NCI-H1436 treated with DMSO at 0.1 percent for 48 hours (cell line): ENCODE data around the gene SNAI3.
"Not testable (repeated sequence)": the region's sequence is repeated elsewhere in the genome, so short reads cannot be mapped to it uniquely, and the experiment has no call there.

Experiments used
- DNase-seq: peaks from one replicate; lab custom pipeline; 2025; lab: John Stamatoyannopoulos, UW

SNAI3 gene

DNA sequence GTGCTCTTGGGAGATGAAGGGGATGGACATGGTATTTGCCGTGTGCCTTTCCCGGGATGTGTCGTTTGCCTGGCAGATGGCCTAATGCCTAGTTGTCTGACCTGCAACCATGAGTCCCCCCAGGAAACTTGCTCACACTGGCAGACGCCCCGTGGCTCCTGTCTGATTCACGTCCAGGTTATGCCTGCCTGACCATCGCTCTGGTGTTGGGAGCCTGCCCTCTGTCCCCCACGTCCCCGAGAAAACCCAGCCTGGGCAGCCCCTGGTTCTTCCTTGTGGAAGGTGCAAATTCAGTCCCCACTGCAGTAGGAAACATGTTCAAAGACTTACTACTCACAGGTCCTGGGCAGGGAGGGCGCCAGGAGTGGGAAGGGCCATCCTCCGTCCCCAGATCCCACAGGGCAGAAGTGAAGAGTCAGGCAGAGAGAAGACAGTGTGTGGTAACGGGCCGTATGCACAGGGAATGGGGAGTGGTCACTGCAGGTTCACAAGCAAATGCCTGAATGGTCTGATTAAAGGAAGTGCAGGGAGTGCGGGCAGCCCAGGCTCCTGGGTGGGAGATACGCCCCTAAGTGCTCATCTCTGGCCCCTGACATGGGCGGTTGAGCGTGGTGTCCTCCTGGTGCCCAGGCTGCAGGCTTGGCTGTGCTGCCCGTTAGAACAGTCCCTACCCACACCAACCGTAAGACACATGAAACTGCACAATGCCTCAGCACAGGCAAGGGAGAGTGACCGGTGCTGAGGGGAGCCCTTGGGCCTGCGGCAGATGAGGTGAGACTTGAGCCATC lies 4.2 kb upstream of the SNAI3 start:
- DNase-seq = no peak

DNA sequence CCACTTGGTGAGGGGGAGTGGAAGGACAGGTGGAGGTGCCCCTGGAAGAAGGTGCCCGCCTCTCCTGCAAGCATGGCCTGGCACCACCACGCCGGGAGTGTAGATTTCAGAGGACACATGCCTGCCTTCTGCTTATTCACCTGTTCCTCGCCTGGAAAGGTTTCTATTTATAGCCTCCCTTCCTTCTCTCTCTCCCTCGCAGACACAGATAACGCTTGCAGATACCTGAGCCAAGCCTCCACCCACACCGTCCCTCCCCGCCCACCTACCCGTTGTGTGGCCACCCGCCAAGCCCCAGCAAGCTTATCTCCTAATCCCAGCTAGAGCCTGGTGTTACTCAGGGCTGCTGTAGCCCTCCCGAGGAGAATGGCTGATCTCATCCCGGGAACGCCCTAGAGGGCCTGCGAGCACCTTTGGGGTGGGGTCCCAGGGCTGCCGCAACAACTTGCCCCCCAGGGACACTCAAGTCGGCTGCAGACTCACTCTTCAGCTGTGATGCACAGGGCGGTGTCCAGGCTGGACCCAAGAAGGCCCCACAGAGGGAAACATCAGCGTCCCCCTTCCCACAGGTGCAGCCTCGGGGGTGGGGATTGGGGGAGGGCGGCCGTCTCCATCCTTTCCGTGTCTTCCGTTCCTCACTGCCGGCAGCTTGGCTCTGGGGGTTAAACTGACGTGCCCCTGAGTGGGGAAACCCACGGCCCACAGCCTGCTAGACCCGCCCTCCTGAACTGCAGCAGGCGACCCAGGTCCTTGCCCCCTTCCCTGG lies 1.9 kb upstream of the SNAI3 start:
- DNase-seq = peak; percentile 18

DNA sequence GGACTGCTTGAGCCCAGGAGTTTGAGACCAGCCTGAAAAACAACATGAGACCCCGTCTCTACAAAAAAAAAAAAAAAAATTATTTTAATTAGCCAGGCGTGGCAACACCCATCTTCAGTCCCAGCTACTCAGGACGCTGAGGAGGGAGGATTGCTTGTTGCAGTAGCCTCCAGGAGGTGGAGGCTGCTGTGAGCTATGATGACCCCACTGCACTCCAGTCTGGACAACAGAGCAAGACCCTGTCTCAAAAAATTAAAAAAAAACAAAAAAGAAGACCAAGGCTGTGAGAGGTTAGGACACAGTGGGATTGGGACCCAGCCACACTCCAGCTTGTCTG lies 1.3 kb upstream of the SNAI3 start:
- DNase-seq = no peak

DNA sequence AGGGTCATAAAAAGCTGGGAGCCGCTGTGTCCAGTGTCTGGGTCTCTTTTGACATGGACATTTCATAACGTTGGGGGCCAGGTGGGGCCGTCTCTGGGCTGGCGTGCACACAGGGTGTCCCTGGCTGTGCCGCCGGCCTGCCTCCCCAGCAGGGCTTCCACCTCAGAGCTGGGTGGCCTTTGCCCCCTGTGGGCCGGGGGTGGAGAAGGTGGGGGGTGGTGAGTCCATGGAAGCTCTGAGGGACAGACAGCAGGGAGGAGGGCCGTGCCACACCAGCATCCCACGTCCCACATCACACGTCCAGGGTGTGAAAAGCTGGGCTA lies 908 bp upstream of the SNAI3 start:
- DNase-seq = no peak

DNA sequence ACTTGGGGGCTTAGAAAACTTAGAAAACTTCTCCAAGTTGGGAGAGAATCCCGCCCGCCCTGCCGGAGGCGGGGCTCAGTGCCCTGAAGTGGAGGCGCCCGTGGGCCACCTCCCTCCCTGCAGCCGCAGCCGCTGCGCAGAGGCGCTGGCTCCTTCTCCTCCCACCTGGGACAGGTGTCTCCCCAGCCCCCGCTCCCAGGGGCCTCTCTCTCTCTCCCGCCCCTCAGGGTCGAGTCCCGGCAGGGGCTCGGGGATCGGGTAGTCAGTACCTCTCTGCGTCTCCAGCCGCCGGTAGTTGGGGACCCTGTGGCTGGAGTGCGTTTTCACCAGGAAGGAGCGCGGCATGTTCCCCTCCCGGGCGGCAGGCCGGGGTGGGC lies 257 bp downstream of the SNAI3 start:
- DNase-seq = no peak

DNA sequence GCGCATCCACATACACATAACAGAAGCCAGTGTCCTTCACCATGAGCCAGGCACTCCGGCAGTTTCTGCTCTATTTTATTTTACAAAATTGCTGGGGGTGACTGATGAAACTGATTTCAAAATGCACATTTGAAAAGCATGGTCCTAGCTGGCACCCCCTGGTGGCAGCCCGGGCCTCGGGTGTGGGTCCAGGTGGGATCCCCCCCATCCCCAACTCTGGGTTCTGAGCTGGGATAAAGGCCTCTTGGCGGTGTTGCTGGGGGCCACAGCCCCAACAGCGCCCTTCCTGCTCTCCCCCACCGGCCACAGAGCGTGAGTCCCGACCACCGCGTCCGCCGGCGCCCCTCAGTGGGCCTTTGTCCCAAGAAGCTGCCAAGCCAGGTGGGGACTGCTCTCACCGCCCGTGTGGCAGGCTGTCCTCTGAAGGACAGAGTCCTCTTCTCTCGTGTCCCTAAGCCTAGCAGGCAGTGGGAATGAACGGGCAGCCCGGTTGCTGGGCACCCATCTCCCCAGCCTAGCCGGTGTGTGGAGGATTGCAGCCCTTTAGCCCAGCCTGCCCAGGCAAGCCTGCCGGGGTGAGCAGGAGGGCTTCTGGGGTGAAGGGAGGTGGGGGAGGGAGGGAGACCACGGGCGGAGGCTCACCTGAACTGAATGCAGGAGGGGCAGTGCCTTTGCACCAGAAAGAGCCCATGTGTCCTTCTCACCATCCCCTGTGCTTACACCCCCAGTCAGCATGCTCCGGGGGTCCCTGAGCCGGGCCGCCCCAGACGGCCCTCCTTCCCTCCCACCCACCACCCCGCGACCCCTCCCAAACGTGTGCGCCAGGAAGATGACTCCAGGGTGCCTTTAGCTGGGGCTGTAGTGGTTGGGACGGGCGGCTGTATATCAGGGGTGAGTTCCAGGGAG lies 898 bp downstream of the SNAI3 start:
- no peak for DNase-seq

DNA sequence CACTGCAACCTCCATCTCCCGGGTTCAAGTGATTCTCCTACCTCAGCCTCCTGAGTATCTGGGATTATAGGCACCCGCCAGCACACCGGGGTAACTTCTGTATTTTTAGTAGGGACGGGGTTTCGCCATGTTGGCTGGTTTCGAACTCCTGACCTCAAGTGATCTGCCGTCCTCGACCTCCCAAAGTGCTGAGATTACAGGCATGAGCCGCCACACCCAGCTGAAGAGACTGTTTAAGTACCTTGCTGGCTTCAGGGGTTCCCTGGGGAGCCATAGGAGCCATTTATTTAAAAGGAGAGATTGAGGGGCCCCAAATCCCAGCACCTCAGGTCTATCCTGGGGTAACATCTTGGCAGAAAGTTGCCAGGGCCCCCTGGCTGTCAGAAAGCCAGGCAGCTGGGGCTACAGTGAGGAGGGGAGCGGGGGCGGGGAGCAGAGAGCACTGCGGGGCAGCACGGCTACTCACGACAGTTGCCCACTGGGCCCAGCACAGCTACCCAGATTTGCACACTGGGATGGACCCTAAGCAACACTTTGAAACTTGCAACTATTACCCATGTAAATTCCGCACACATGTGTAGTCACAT lies 1.6 kb downstream of the SNAI3 start:
- DNase-seq = no peak

DNA sequence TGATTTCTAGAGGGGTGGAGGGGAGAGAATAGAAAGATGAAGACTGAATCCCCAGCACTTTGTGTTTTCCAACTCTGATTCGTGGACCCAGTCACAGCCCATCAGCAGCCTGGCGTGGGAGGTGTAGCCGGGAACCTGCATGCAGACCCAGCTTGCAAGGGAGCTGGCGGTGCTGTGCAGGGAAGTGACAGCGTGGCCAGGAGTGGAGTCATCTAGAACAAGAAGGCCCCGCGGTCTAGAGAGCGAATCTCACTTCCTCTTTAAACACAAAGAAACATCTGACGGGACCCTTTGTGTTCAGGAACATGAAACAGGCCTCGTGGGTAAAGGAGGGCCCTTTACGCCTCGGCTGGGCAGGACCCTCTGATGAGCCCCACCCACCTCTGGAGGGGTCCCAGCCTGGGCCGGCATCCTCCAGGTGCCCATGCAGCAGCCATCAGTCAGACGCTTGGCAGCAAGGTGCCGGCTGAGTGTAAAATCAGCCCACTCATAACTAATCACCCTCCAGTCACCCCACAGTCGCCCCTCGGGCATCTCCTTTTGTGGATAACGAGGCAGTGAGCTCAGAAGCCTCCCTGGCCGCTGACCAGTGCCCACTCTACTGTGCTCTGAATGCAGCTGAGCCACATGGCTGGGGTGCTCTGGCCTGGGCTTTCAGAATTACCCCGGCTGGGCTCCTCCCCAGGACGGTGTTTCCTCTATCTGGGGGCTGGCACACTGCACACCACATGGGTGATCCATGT lies 4.4 kb downstream of the SNAI3 start:
- DNase-seq = no peak

DNA sequence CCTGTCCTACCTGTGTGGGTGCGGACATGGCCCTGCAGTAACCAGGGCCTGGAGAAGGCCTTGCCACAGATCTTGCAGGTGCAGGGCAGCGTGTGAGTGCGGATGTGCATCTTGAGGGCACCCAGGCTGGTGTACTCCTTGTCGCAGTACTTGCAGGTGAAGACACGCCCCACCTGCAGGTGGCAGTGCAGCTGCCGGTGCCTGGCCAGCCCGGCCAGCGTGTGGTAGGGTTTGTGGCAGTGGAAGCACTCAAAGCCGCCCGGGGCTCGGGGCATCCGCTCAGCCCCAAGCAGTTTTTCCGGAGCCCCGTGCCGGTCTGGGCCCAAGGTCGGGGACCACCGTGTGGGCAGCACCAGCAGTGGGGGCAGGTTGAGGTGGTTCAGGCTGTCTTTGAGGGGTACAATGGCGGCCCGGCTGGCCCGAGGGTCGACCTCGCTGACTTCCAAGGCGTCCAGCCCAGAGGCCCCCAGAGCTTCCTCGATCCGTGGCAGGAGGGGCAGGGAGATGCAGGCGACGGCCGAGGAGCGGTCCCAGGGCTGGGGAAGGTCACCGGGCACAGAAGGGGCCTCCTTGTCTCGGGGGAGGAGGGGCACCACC lies 5.1 kb downstream of the SNAI3 start:
- no peak for DNase-seq

DNA sequence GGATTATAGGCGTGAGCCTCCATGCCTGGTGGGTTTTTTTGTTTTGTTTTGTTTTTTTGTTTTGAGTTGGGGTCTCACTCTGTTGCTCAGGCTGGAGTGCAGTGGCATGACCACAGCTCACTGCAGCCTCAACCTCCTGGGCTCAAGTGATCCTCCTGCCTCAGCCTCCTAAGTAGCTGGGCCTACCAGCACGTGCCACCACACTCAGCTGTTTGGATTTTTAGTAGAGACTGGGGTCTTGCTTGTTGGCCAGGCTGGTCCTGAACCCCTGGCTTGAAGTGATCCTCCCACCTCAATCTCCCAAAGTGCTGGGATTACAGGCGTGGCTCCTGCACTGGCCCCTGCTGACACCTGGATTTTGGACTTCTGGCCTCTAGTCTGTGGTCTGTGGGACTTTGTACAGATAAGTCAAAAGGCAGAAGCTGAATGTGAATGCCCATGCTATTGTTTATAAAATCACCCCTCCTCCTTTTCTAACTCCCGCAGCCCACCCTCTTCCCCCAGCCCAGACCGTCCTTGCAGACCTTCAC lies 5.7 kb downstream of the SNAI3 start:
- no peak for DNase-seq

DNA sequence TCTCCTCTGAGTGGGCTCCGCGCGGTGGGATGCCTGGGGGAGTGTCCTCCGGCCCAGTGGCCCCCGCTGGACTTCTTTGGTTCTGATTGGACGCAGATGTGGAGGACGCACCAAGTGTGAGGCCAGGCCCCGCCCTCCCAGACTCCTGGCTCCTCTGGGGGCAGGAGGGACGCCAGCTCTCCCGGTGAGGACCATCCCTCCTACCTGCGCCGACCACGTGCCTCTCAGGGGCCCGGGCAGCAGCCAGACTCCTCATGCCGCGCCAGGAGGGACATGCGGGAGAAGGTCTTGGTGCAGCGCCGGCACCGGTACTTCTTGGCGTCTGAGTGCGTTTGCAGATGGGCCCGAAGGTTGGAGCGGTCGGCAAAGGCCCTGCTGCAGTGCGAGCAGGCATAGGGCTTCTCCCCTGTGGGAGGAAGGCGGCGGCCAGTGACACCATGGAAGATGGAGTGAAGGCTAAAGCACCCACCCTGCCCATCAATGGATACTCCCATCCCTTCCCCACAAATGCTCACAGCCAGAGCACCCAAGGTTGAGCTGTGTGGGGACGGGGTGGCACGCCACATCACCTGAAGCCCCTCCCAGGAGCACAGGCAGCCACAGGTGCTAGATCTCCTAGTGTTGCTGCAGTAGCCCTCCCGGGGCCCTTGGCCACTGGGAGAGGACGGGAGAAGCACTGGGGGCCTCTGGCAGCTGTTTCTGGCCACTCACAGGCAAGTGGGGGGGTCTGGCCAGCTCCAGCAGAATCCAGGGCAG lies 7.9 kb downstream of the SNAI3 start:
- no peak for DNase-seq

DNA sequence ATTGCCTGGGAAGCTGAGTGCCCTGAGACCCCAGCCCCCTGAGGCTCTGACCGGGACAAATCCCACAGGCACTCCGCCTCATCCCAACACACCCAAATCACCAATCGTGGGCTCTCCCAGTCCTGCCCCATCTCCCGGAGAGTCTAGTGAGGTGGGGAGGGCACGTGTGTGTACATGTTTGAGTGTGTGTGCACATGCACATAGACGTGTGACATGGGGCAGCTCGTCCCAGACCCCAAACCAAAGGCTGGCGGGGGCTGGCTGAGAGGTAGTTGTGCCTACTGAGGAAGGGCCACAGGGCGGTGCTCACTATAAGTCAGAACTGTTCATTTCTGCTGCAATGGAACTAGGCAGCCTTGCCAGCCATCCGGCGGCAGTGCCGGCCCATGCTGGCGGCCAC lies 8.6 kb downstream of the SNAI3 start:
- DNase-seq = no peak

DNA sequence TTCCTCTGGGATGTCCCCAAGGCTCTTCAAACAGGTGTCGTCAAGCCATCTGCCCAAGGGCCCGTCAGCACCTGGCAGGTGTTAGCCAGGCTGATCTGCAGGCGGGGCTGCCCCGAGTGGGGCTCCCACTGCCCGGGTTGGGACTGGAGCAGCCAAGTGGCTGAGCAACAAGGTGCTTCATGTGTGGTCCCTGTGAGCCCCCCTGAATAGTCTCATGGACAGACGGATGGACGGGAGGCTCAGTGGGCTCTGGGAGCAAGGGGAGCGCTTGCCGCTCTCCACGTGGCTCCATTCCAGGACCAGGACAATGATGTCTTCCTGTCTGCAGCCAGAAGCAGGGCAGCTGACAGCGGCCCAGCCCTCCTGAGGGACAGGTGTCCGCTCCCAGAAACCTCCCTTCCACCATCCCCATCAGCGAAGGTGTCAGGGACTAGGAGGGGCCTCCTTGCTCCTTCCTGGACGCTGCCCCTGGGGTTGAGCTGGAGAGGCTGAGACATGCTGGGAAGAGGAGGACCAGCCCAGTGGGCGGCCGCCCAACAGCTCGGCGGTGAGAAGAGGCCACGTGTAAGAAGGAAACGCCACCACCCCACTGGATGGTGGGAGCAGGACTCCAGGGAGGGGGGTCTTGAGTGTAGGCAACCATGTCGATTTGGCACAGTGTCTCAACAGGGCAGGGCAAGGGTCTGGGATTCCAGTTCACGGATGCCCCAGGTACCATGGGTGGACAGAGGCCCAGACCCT lies 9.6 kb downstream of the SNAI3 start:
- no peak for DNase-seq

DNA sequence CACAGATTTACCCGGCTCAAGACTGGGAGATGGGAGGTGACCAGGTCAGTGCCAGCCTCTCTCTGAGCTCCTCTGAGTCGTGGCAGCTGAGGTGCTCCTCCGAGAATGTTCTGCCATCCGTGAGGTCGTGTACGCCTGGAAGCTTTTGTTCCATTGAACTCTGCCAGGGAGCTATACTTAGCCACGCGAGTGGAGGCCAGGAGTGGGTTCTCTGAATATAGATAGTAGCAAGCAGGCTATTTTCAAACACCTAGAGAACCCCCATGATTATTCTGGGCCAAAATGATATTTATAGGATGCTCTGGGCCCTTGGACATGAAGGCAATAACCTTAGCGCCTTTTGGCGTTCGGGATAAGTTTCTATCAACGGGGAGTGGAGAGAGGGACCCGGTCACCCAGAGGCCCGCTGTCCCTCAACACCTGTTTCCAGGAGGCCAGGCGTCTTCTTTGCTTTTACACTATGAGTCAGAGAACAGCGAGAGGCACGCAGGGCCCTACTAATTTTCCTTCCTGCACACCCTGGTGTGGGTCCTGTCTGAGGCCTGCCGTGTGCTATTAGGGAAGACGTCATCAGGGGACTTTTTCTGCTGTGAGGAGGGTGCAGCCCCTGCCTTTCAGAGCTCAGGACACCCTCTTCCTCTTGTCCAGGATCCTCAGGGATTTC lies 12.5 kb downstream of the SNAI3 start:
- no peak for DNase-seq

DNA sequence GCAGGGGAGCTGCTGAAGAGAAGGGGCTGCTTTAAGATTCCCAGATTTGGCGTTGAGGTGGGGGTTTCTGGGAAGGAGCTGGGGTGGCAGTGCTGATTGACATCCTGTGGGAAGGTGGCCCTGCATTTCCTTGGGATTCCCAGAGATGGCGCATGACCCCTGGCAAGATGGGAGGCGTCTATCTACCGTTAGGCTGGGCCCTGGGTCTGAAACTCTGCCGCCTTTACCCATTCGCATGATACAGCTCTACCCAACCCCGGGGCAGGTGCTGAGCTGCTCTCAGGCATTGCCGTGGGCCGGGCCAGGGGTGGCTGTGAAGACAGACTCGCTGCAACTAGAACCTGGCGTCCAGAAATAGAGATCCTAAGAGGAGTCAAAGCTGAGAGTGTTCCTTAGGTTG lies 13.5 kb downstream of the SNAI3 start:
- DNase-seq = no peak

DNA sequence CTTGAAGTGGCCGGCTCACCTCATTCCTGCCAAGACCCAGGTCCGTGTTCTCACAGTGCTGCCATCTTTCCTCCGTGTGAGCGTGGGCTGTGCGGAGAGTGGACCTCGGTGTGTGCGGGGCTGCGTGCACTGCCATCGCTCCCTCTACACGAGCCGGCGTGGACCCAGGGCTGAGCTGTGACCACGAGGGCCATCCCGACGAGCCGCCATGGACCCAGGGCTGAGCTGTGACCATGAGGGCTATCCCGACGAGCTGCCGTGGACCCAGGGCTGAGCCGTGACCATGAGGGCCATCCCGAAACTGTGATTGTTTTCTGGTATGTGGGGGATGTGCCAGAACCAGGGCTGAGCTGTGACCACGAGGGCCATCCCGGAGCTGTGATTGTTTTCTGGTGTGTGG lies 14.5 kb downstream of the SNAI3 start:
- DNase-seq = no peak

DNA sequence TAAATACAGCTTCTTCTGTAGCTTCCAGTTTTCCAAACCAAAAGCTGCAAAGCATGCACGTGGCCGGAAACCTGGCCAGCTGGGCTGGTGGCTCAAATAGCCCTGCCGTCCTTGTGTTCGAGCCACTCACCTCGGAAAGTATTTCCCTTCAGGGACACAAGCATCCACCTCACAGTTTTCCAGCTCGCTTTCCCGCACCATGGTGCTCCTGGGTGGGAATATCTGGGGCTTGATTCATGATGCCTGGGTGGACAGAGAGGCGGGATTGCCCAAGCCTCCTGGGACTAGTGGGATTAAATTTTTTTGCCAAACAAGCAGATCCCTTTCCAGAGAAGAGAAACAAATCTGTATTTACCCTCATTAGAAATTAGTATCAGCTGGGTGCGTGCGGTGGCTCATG lies 16.3 kb downstream of the SNAI3 start:
- no peak for DNase-seq

DNA sequence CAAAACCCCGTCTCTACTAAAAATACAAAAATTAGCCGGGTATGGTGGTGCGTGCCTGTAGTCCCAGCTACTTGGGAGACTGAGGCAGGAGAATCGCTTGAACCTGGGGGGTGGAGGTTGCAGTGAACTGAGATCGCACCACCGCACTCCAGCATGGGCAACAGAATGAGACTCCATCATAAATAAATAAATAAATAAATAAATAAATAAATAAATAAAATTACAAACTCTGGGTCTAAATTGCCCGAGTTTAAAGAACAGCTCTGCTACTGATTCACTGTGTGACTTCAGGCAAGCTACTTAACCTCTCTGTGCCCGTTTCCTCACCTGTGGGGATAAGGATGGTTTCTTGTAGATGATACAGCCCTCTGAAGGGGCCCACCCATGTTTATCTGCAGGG lies 16.8 kb downstream of the SNAI3 start:
- DNase-seq = not testable (repeated sequence)

DNA sequence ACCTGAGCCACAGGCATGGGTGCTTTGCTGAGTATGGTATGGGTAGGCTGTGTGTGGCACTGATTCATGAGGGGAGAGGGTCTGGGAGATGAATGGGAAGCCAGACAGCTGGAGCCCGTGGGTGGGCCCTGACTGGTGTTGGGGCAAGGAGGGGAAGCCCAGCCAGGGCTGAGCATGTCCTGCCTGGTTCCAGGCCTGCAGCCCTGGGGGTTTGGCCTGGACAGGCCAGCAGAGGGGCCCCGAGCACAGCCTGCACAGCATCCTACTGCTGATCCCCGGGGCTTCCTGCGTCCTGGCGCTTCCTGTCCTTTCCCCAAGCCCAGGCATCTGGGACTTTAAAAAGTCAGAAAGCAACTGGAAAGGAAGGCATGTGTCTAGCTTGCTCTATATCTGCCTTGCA lies 18.8 kb downstream of the SNAI3 start:
- DNase-seq = no peak
